ENCODE results near the gene CCDC50. TPM values are rescaled to one million over a fixed set of nuclear protein-coding genes. Genes with fewer than 3 reads are reported as not detected.

Gene CCDC50
- total RNA-seq, 1 experiment from 2014 or later = 80.9 TPM

DNA sequence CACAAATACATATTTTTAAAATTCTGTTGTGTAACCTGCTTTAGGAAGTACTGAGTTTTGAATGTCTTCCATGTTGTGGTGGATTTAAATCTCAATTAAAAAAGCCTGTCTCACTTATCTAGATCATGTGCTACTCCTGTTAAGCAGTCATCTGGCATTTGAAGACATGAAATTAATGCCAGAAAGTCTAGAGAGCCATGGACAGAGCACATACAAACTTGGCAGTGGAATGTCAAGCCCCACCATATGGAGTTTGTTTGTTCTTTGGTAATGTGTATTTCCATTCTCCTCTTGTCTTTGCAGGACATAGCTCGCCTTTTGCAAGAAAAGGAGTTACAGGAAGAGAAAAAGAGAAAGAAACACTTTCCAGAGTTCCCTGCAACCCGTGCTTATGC lies 40.4 kb downstream of the CCDC50 start:
- DNase-seq (no peak), ATAC-seq (no peak)
- Histone ChIP-seq H4K20me1 (ENCODE audit: low read length) (no peaks in the 10 kb centered on the region), H3K4me1 (ENCODE audit: insufficient read depth, low read length) (peaks cover 21% of the 10 kb centered on the region), H3K79me2 (ENCODE audit: low read length) (no peaks in the 10 kb centered on the region), H3K9me2 (replicated peaks; ENCODE audit: low read length) (no peaks in the 10 kb centered on the region), H3K9ac (ENCODE audit: low read length) (no peak overlapping the region), H3K9me3 (ENCODE audit: low read length) (no peaks in the 10 kb centered on the region), H3F3A (ENCODE audit: low read length, unreplicated experiment) (no peaks in the 10 kb centered on the region), H3K36me3 (ENCODE audit: low read depth, low read length) (peaks cover 17% of the 10 kb centered on the region), H3K27me3 (ENCODE audit: low read length) (no peaks in the 10 kb centered on the region), H2AFZ (ENCODE audit: low read length) (no peak overlapping the region), H3K4me3 (ENCODE audit: low read length) (no peak overlapping the region), H3K4me2 (ENCODE audit: low read length) (no peak overlapping the region), H3K27ac (ENCODE audit: low read length) (no peak overlapping the region)
- BruUV-seq (replicated peaks) = no TSS peak
- POLR2A ChIA-PET (ENCODE audit: unreplicated experiment) = no interaction called here
- CTCF ChIA-PET = no interaction called here
- intact Hi-C loops (cut with micrococcal nuclease) = loop anchor here (10.0 kb wide), 1 partner anchor 305 kb away; no protein-coding TSS in a partner anchor
- no peak for TF ChIP-seq EZH2 (IDR thresholded peaks at IDR 0.05; ENCODE audit: low read length, unreplicated experiment)
- TF ChIP-seq, protein P1, sequence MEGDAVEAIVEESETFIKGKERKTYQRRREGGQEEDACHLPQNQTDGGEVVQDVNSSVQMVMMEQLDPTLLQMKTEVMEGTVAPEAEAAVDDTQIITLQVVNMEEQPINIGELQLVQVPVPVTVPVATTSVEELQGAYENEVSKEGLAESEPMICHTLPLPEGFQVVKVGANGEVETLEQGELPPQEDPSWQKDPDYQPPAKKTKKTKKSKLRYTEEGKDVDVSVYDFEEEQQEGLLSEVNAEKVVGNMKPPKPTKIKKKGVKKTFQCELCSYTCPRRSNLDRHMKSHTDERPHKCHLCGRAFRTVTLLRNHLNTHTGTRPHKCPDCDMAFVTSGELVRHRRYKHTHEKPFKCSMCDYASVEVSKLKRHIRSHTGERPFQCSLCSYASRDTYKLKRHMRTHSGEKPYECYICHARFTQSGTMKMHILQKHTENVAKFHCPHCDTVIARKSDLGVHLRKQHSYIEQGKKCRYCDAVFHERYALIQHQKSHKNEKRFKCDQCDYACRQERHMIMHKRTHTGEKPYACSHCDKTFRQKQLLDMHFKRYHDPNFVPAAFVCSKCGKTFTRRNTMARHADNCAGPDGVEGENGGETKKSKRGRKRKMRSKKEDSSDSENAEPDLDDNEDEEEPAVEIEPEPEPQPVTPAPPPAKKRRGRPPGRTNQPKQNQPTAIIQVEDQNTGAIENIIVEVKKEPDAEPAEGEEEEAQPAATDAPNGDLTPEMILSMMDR (conservative IDR thresholded peaks at IDR 0.05; ENCODE audit: low read depth, low read length) = no peak
- TF ChIP-seq EZH2phosphoT487 (IDR thresholded peaks at IDR 0.05; ENCODE audit: borderline replicate concordance, low read length) = no peak

DNA sequence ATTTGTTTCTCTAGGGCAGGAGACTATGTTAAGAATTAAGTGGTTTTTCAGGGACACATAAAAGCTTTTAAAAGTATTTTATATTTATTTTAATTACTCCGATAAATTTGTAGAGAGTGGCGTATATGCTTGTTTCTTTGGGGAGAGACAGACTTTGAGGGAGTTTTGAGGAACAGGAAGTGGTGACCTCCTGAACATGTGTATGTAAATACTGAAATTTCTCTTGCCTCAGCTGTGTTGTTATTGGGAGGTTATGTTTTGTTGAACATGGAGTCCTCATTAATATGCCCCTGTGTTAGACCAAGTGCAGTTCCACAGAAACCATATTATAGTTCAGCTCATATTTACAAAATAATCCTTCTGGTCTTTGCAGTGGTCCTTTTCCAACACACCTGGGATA lies 42.9 kb downstream of the CCDC50 start:
- H2AFZ ChIP-seq (ENCODE audit: low read length) = no peak overlapping the region
- TSS peak; percentile 2 for BruUV-seq (replicated peaks)
- no peak overlapping the region for H3K4me3 ChIP-seq (ENCODE audit: low read length)
- intact Hi-C loops (cut with micrococcal nuclease) = loop anchor here (10.0 kb wide), 1 partner anchor 307 kb away; no protein-coding TSS in a partner anchor
- CTCF ChIA-PET = no interaction called here
- TF ChIP-seq EZH2phosphoT487 (IDR thresholded peaks at IDR 0.05; ENCODE audit: borderline replicate concordance, low read length) (no peak), EZH2 (IDR thresholded peaks at IDR 0.05; ENCODE audit: low read length, unreplicated experiment) (no peak)
- TF ChIP-seq, protein P1 (conservative IDR thresholded peaks at IDR 0.05; ENCODE audit: low read depth, low read length) = no peak
- no peaks in the 10 kb centered on the region for H3K9me2 ChIP-seq (replicated peaks; ENCODE audit: low read length)
- no peak overlapping the region for H3K27ac ChIP-seq (ENCODE audit: low read length)
- H3F3A ChIP-seq (ENCODE audit: low read length, unreplicated experiment) = peaks cover 7% of the 10 kb centered on the region
- no peak for DNase-seq
- no peaks in the 10 kb centered on the region for H4K20me1 ChIP-seq (ENCODE audit: low read length)
- no peaks in the 10 kb centered on the region for H3K79me2 ChIP-seq (ENCODE audit: low read length)
- H3K36me3 ChIP-seq (ENCODE audit: low read depth, low read length) = peaks cover 22% of the 10 kb centered on the region; the same call in 1 of the 2 replicates
- H3K4me2 ChIP-seq (ENCODE audit: low read length) = no peak overlapping the region
- no peak overlapping the region for H3K9ac ChIP-seq (ENCODE audit: low read length)
- no peaks in the 10 kb centered on the region for H3K27me3 ChIP-seq (ENCODE audit: low read length)
- peaks cover 30% of the 10 kb centered on the region for H3K4me1 ChIP-seq (ENCODE audit: insufficient read depth, low read length)
- no peaks in the 10 kb centered on the region for H3K9me3 ChIP-seq (ENCODE audit: low read length)
- POLR2A ChIA-PET (ENCODE audit: unreplicated experiment) = no interaction called here
- no peak for ATAC-seq

DNA sequence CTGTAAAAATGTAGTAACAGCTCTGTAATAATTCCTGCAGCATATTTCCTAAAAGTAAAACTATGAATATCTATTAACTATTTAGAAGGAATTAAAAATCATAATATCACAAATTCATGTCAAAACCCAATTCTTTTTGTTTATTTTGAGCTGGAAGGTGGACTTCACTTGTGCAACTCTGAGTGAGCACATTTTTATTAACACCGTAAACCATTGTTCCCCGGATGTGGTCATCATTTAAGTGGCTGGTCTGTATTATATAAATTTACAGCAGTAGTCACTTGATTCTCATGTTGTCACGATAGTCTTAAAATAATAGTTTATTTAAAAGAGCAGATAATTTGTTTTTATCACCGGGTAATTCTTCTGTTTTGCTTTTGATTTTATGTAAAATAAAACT lies 44.1 kb downstream of the CCDC50 start:
- CTCF ChIA-PET = no interaction called here
- peaks cover 7% of the 10 kb centered on the region for H3F3A ChIP-seq (ENCODE audit: low read length, unreplicated experiment)
- DNase-seq (peak; percentile 60), ATAC-seq (peak; percentile 8; the same call in 1 of the 2 replicates)
- H4K20me1 ChIP-seq (ENCODE audit: low read length) = no peaks in the 10 kb centered on the region
- H3K27ac ChIP-seq (ENCODE audit: low read length) = peak overlapping the region; percentile 54
- no peak overlapping the region for H3K4me3 ChIP-seq (ENCODE audit: low read length)
- no peaks in the 10 kb centered on the region for H3K79me2 ChIP-seq (ENCODE audit: low read length)
- H3K4me2 ChIP-seq (ENCODE audit: low read length) = 0 out of 2 replicates have a peak overlapping the region, but pooled peaks have one; percentile 33
- no peak overlapping the region for H2AFZ ChIP-seq (ENCODE audit: low read length)
- no TSS peak for BruUV-seq (replicated peaks)
- no peaks in the 10 kb centered on the region for H3K9me3 ChIP-seq (ENCODE audit: low read length)
- TF ChIP-seq EZH2phosphoT487 (IDR thresholded peaks at IDR 0.05; ENCODE audit: borderline replicate concordance, low read length) (no peak), EZH2 (IDR thresholded peaks at IDR 0.05; ENCODE audit: low read length, unreplicated experiment) (no peak)
- TF ChIP-seq, protein P1 (conservative IDR thresholded peaks at IDR 0.05; ENCODE audit: low read depth, low read length) = no peak
- peaks cover 42% of the 10 kb centered on the region for H3K4me1 ChIP-seq (ENCODE audit: insufficient read depth, low read length)
- H3K9ac ChIP-seq (ENCODE audit: low read length) = peak overlapping the region; percentile 26
- H3K36me3 ChIP-seq (ENCODE audit: low read depth, low read length) = peaks cover 22% of the 10 kb centered on the region; the same call in 1 of the 2 replicates
- intact Hi-C loops (cut with micrococcal nuclease) = loop anchor here (1.0 to 10.0 kb wide), 2 partner anchors 16 to 309 kb away; no protein-coding TSS in a partner anchor
- no peaks in the 10 kb centered on the region for H3K9me2 ChIP-seq (replicated peaks; ENCODE audit: low read length)
- H3K27me3 ChIP-seq (ENCODE audit: low read length) = no peaks in the 10 kb centered on the region
- POLR2A ChIA-PET (ENCODE audit: unreplicated experiment) = interaction anchor here (0.5 to 0.7 kb wide), 3 partner anchors 11 to 1525 kb away, joined by 3 to 7 read pairs (median 3); partner anchors contain the start of gene GMNC
